Activated gamma-delta T cell (primary cell): ENCODE data around the gene PRTFDC1.
"Not testable (repeated sequence)": the region's sequence is repeated elsewhere in the genome, so short reads cannot be mapped to it uniquely, and the experiment has no call there.

Experiments
- DNase-seq: peaks from one replicate; lab custom pipeline; 2025; lab: John Stamatoyannopoulos, UW
- total RNA-seq, 2 donors: gene quantifications; one replicate each; lab custom pipeline; 2026; lab: John Stamatoyannopoulos, UW

Gene PRTFDC1
- total RNA-seq = 1.3 to 3.0 reads per million in 2 donors

GRCh38 chr10:24952143-24952706 lies at the start of gene PRTFDC1:
PRTFDC1 (minus strand) TSS chr10:24952606; CDS start chr10:24952575, 31 bp downstream.
- no peak for DNase-seq

GRCh38 chr10:24998044-24998443 lies 45.6 kb upstream of the PRTFDC1 start:
- no peak for DNase-seq

DNA sequence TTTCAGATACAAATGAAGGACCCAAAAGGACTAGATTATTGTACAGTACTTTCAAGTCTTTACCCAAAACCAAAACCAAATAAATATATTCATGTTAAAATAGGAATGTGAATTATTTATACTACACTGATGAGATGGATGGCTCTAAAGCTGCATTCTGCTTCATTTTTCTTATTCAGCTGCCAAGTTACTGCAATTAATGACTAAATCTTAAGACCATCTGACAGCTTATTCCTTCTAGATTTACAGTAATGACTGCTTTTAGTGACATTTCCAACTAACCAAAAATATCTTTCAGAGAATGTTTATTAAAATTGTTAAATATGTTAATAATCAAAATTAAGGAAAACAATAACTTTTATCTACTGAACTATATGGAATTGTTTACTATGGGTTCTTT lies 42.7 kb upstream of the PRTFDC1 start:
- DNase-seq = no peak

DNA sequence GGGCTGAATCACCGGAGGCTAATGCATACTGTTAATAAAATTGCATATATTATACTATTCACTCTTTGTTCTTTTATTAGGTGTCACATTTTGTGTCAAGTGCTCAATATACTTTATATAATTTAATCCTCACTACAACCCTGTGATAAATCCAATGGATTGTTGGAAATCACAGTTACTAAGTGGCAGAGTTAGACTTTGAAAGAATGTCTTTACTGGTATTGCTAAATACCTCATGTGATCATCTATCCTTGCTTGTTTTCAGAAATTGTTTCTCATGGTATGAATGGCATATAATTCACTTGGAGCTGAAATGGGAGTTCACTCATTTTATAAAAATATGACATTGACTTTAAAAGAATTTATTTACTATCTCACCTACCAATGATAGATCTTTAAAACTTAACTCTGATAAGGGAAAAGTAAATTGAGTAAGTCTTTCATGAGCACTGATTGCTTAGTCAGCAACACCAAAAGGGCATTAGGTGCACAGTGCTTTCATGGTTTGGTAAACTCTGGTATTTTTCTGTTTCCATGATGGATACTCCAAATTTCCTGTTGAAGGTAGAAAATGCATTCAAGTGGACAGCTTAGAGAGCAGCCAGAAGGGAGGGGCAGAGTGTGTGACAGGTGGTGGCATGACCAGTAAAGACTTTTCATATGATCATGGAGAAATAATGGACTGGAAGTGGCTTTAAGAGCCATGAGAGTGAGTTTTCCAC lies 41.0 kb upstream of the PRTFDC1 start:
- no peak for DNase-seq

DNA sequence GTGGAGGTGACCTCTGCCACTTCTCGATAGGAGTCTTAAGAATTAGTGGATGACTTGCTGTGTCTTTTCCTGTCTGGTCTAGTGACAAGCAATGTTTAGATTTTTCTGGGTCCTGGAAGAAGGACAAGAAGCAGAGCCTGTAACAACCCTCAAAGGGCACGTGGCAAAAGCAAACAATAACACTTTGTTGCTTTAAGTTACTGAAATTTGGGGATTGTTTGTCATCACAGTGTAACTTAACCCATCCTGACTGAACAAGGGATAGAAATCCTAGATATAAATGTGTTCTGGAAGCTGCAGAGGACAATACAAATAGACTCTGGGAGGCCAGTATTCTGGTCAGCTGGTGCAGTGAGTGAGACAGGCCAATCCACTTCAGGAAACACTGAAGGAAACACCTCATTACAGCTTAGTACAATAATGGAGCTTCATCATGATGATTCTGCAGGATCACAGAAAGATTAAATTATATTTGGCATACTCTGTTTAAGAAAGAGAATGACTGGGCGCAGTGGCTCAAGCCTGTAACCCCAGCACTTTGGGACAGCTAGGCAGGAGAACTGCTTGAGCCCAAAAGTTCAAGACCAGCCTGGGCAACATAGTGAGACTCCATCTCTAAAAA lies 40.2 kb upstream of the PRTFDC1 start:
- DNase-seq = no peak

- no peak for DNase-seq
Observed at GRCh38 chr10:24991298-24991697, 38.9 kb upstream of the PRTFDC1 start.

DNA sequence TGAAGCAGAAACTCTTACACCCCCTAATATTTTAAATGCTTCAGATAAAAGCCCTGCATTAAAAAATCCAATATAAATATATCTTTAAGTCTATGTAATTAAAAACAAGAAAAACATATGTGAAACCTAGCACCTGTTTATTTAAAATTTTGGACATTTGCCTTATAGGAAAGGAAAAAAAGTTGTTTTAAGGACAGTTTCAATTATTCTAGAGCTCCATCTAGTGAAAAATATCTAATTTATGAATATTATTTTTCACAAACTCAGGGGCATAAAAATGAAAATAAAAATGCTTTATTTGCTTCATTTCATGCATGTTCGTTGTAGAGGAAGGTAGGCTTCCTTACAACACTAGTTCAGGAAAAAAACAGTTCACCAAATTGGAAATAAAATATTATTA lies 37.5 kb upstream of the PRTFDC1 start:
- no peak for DNase-seq

- DNase-seq = no peak
Observed at GRCh38 chr10:24988831-24989640, 36.6 kb upstream of the PRTFDC1 start.

DNA sequence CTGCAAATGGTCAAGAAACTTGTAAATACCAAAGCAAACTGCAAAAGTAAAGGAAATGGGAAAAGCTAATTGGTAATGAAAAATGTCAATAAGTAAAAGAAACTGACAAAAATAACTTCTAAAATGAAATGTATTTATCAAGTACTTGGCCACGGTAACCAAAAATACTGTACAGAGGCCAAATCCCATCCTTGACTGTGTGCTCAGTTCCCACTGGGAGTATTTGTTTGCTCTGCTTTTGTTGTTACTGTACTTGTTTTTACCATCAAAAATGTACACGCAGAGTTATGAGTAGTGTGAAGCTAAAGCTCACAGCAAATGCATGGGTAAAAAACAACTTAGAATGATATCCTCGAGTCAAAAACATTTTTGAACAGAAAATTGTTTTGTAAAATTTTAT lies 32.5 kb upstream of the PRTFDC1 start:
- DNase-seq = no peak

GRCh38 chr10:24983946-24984345 lies 31.5 kb upstream of the PRTFDC1 start:
- DNase-seq = no peak

- no peak for DNase-seq
Observed at GRCh38 chr10:24983130-24983529, 30.7 kb upstream of the PRTFDC1 start.

DNA sequence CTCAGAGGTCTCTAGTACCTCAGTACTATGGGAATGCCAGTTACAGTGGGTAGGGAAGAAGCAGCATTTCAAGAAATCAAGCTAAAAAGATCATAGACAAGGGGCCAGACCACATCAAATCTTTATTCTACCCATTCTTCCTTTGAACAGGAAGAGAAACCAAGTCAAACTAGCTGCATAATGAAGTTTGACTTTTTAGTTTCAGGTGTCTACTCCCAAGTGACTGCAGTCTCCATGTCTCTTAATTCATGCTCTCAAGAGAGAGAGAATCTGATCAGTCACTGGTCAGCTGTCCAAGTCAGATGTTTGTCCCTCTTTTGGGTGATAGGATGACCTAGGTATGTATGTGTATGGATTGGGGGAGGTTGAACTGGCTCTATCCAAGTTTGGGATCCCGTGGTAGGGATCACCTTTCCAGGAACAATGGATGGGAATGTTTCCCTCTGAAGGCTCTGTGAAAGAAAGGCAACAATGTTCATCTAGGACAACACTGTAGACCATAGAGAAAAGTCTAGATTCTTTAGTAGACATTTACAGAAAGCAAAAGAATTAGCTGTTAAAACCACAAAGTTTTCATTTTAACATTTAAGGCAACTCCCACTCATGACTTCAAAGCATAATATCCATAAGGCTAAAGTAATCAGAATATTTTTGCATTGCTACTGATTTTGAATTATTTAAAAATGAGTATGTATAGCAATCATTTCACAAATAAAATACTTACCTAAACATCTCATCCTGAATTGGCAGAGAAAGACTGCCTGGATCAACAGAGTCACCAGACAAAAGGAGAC lies 30.1 kb upstream of the PRTFDC1 start:
- no peak for DNase-seq

DNA sequence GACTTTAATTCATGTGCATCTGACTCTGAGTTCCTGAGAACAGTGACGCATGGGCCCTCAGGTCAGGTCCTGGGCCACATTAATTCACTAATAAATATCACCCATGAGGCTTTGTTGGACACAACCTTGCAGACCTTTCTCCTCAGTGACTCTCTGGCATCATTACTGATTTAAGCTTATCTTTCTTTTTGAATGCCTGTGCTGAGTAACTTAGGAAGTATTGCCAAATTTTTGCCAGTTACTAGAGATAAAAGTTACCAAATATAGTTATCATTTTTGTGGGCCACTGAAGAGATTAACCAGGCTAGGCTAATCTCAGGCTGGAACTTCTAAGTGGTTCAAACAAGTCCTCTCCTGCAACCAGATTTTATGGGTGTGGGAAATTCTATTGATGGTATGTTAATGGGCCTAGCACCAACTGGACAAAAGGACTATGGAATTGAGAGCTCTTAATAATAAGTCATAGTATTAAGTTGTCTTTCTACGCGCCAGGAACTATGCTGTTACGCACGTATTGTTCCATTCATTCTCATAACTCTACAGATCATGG lies 28.8 kb upstream of the PRTFDC1 start:
- no peak for DNase-seq

DNA sequence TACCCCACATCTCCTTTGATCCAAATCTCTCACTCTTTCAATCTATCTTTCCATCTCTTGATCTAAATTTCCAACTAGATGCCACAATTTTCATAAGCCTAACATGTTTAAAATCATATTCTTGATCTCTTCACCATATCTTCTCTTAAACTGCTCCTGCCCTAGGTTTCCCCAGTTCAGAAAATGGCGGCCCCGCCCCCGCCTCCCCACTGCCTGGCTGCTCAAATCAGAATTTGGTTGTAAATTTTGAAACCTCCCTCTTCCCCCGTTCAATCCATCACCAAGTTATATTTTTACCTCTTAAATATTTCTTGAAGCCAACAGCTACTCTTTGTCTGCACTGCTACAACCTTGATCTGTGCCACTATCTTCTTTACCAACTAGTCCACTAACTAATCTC lies 27.3 kb upstream of the PRTFDC1 start:
- no peak for DNase-seq

GRCh38 chr10:24974976-24975375 lies 22.6 kb upstream of the PRTFDC1 start:
- no peak for DNase-seq

DNA sequence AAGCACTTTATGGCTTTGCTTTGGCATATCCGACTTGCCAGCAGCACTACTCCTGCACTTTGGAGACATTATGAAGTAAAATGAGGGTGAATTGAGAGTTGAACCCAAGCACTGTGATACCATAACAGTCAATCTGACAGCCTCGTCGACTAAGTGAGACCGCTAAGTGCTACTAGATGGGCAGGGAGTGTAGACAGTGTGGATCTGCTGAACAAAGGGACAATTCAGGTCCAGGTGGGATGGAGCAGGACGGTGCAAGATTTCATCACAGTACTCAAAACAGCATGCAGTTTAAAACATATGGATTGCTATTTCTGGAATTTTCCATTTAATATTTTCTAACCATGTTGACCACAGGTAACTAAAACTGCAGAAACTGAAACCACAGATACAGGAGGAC lies 20.8 kb upstream of the PRTFDC1 start:
- no peak for DNase-seq

- no peak for DNase-seq
Observed at GRCh38 chr10:24971374-24971773, 19.0 kb upstream of the PRTFDC1 start.

GRCh38 chr10:24969841-24970281 lies 17.5 kb upstream of the PRTFDC1 start:
- DNase-seq = no peak

GRCh38 chr10:24968951-24969350 lies 16.5 kb upstream of the PRTFDC1 start:
- DNase-seq = not testable (repeated sequence)

DNA sequence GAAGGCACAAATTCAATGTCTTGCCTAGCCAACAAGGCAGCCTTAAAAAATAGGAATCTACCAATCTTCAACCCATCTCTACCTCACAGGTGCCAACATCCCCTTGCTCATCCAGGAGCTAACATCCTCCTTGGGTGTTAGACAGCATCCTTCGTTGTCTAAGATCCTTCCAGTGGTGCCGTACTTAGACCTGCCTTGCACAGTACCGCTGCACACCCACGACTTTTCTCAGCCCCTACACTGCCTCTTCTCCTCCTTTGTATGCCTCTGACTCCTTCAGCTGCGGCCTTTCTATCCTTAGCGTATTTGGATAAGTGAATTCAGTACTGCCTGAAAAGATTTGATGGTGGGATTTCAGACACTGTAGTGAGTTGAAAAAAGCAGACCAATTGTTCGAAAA lies 15.9 kb upstream of the PRTFDC1 start:
- no peak for DNase-seq

DNA sequence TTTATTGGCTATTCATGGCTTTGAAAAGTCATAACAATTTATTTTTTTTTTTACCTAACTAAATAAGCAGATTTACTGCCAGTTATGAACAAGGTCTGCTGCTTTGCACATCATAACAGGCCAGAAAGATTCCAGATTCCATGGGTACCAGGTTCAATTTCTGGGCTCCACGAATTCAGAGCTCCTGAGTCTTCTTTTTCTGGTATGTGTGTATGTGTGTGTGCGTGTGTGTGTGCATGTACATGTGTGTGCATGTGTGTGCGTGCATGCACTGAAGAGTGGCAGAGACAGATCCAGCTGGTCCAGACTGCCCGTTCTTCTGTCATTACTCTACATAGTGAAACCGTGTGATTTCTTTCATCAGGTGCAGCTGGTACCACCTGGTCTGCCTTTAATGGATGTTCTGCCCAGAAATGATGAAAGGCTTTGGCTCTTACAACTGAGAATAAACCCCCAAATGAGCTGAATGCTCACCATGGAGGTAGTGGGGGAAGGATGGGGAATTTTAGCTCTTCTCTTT lies 14.6 kb upstream of the PRTFDC1 start:
- DNase-seq = no peak
